GM19452 (cell line): ENCODE results near the gene GRIP1.

ENCODE experiments used
- ATAC-seq: cut with Tn5 transposase; IDR thresholded peaks from one replicate; pipeline ENCODE4 v1.9.1; 2021; ENCODE audit not compliant: unreplicated experiment

The GRIP1 gene

GRCh38 chr12:66692986-66693385 lies 14.1 kb upstream of the GRIP1 start:
- no peak for ATAC-seq

- no peak for ATAC-seq
Observed at GRCh38 chr12:66692170-66692569, 13.3 kb upstream of the GRIP1 start.

- no peak for ATAC-seq
Observed at GRCh38 chr12:66688846-66689439, 10.1 kb upstream of the GRIP1 start.

GRCh38 chr12:66684222-66684621 lies 5.3 kb upstream of the GRIP1 start:
- no peak for ATAC-seq

- no peak for ATAC-seq
Observed at GRCh38 chr12:66683822-66684221, 4.9 kb upstream of the GRIP1 start.

- ATAC-seq, result no peak
Observed at GRCh38 chr12:66683073-66683472, 4.2 kb upstream of the GRIP1 start.

- ATAC-seq, result no peak
Observed at GRCh38 chr12:66679461-66680084, 697 bp upstream of the GRIP1 start.

- ATAC-seq, result no peak
Observed at GRCh38 chr12:66676241-66676640, 2.6 kb downstream of the GRIP1 start.

- ATAC-seq, result no peak
Observed at GRCh38 chr12:66674495-66675122, 4.3 kb downstream of the GRIP1 start.

GRCh38 chr12:66669541-66669940 lies 9.3 kb downstream of the GRIP1 start:
- no peak for ATAC-seq

- no peak for ATAC-seq
Observed at GRCh38 chr12:66668311-66668710, 10.6 kb downstream of the GRIP1 start.

GRCh38 chr12:66667906-66668305 lies 11.0 kb downstream of the GRIP1 start:
- ATAC-seq, result no peak

GRCh38 chr12:66666481-66666880 lies 12.4 kb downstream of the GRIP1 start:
- ATAC-seq, result no peak

GRCh38 chr12:66665435-66665985 lies 13.4 kb downstream of the GRIP1 start:
- ATAC-seq, result no peak

- no peak for ATAC-seq
Observed at GRCh38 chr12:66664076-66664475, 14.8 kb downstream of the GRIP1 start.

GRCh38 chr12:66663611-66664010 lies 15.3 kb downstream of the GRIP1 start:
- ATAC-seq, result no peak

- ATAC-seq, result no peak
Observed at GRCh38 chr12:66662729-66663128, 16.1 kb downstream of the GRIP1 start.

- ATAC-seq, result no peak
Observed at GRCh38 chr12:66662179-66662578, 16.7 kb downstream of the GRIP1 start.

- no peak for ATAC-seq
Observed at GRCh38 chr12:66661357-66661756, 17.5 kb downstream of the GRIP1 start.

- no peak for ATAC-seq
Observed at GRCh38 chr12:66653796-66654195, 25.1 kb downstream of the GRIP1 start.

GRCh38 chr12:66648033-66648735 lies 30.7 kb downstream of the GRIP1 start:
- ATAC-seq, result no peak
